Gastroesophageal sphincter (tissue), 3 donors: ENCODE results near the gene RAB2B.
A peak's percentile ranks its signal among the peaks of the same experiment; 100 is the strongest.

Experiments
- POLR2A ChIP-seq, 2 donors: fragments of 450-650 bp; IDR thresholded peaks; one replicate each; pipeline ENCODE4 v1.6.1; 2017; ENCODE audit warnings: antibody characterized with exemption in 2 of 2, mild to moderate bottlenecking in 2 of 2, moderate library complexity in 1 of 2
- POLR2AphosphoS5 ChIP-seq: sonication (generic); formaldehyde crosslinking; IDR thresholded peaks from one replicate; pipeline ENCODE4 v1.6.1; 2017; ENCODE audit warnings: antibody characterized with exemption
- TF ChIP-seq, protein P1 (sequence below), 4 experiments: fragments of 200-600 bp in 2 of 4; fragments of 450-650 bp in 2 of 4; sonication (generic) in 1 of 4; IDR thresholded peaks; one replicate each; pipeline ENCODE4 v1.5.1; 2017 to 2019; ENCODE audit warnings: antibody characterized with exemption in 4 of 4, mild to moderate bottlenecking in 2 of 4, moderate library complexity in 2 of 4

DNA sequence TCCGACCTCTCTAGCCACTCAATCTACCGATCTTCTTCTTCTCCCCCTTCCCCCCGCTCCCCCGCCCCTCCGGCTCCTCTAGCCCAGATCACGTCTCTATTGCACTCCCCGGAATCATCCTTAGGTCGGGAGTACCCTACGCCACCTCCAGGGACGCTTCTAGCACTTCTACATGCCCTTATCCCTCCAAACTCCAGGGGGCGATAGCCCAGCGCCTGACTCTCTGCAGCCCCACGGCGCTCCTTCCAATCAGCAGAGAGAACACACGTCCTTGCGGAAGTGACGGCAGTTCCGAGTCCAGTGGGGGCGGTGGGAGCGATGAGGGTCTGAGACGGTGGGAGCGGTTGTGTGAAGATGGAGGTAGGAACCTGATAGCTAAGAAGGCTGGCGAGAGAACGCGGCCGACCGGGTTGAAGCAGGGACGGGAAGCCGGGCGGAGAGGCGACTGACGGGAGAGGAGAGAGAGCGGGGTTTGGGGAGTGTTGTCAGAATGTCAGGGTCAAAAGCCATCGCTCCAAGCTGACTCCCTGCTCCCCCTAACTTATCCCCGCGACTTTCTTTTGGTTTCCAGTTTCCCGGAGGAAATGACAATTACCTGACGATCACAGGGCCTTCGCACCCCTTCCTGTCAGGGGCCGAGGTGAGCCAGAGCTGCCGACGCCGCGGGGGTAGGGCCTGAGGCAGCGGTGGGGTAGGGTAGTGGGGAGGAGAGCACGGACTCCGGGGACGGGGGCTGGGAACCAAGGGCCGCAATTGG, at the start of gene RAB2B, which contains the start of gene TOX4:
- TF ChIP-seq, protein P1, sequence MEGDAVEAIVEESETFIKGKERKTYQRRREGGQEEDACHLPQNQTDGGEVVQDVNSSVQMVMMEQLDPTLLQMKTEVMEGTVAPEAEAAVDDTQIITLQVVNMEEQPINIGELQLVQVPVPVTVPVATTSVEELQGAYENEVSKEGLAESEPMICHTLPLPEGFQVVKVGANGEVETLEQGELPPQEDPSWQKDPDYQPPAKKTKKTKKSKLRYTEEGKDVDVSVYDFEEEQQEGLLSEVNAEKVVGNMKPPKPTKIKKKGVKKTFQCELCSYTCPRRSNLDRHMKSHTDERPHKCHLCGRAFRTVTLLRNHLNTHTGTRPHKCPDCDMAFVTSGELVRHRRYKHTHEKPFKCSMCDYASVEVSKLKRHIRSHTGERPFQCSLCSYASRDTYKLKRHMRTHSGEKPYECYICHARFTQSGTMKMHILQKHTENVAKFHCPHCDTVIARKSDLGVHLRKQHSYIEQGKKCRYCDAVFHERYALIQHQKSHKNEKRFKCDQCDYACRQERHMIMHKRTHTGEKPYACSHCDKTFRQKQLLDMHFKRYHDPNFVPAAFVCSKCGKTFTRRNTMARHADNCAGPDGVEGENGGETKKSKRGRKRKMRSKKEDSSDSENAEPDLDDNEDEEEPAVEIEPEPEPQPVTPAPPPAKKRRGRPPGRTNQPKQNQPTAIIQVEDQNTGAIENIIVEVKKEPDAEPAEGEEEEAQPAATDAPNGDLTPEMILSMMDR (IDR thresholded peaks at IDR 0.05), result peak; percentile 91 to 98 (median 98)
- TF ChIP-seq POLR2AphosphoS5 (peak; percentile 96), POLR2A (IDR thresholded peaks at IDR 0.05) (peak; percentile 61 to 74)
